GM21423 (cell line): ENCODE data around the gene C1orf35.

Experiments
- ATAC-seq: cut with Tn5 transposase; IDR thresholded peaks from one replicate; pipeline ENCODE4 v1.9.1; 2021; ENCODE audit warnings: mild to moderate bottlenecking, moderate library complexity; ENCODE audit not compliant: unreplicated experiment

Gene C1orf35

GRCh38 chr1:228081144-228081543 is 22.0 kb downstream of the C1orf35 start:
- ATAC-seq = no peak

DNA sequence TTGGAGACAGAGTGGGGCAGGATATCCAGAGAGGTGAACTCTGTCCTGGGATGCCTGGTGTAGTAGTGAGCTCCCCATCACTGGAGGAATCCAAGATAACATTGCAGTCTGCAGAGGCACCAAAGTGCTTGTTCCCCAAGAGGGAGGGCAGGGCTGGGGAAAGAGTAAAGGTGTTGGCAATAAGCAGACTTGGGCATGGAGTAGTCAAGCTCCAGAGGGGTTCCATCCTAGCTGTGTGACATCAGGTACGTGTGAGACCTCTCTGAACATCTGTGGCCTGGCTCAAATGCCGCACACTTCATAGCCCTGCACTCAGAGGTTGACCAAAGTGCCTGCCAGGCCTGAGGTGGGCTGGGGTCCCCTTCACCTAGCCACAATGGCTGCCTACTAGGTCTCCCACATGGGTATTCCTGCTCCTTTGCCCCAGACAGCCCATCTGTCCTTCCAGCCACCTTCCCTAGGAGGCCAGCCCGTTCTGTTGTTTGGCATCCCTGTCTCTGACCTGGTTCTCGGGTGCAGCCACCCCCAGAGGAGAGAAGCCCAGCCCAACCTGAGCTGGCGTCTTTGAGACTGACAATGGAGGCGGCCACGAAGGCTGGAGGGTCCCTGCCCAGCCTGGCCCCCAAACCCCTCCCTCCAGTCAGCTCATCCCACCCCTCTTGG is 23.4 kb downstream of the C1orf35 start:
- no peak for ATAC-seq

GRCh38 chr1:228079013-228079412 is 24.1 kb downstream of the C1orf35 start:
- ATAC-seq = no peak

- ATAC-seq = no peak
Measured at GRCh38 chr1:228077565-228078330, 25.4 kb downstream of the C1orf35 start.

- ATAC-seq = no peak
Measured at GRCh38 chr1:228076796-228077430, 26.2 kb downstream of the C1orf35 start.

DNA sequence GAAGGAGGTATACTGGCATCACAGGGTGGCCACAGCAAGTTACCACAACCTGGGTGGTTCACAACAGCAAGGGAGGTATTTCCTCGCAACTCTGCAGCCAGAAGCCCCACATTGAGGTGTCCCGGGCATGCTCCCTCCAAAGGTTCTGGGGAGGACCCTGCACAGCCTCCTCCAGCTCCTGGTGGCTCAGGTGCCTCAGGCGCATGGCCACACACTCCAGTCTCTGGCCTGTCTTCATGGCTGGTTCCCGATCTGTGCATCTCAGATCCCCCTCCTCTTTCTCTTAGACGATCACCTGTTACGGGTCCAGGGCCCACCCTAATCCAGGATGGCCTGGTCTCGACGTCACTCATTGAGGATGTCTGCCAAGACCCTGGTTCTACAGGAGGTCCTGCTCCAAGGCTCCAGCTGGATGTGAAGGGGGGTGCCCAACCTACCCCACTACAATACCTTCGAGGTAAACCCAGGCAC is 27.3 kb downstream of the C1orf35 start:
- ATAC-seq = no peak

- ATAC-seq = no peak
Measured at GRCh38 chr1:228074954-228075730, 28.0 kb downstream of the C1orf35 start.

- ATAC-seq = no peak
Measured at GRCh38 chr1:228073857-228074545, 29.1 kb downstream of the C1orf35 start.

- ATAC-seq = no peak
Measured at GRCh38 chr1:228073061-228073856, 29.9 kb downstream of the C1orf35 start.

- no peak for ATAC-seq
Measured at GRCh38 chr1:228072658-228073043, 30.5 kb downstream of the C1orf35 start.

- no peak for ATAC-seq
Measured at GRCh38 chr1:228071839-228072657, 31.1 kb downstream of the C1orf35 start.

DNA sequence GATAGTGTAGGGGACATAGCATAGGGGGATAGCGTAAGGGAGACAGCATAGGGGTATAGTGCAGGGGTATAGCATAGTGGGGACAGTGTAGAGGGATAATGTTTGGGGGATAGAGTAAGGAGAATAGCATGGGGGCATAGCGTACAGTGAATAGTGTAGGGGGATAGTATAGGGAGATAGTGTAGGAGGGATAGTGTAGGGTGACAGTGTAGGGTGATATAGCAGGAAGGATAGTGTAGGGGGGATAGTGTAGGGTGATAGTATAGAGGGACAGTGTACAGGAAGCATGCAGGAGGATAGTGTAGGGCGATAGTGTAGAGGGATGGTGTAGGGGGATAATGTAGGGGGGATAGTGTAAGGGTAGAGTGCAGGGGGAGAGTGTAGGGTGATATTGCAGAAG is 32.3 kb downstream of the C1orf35 start:
- ATAC-seq = no peak

- ATAC-seq = no peak
Measured at GRCh38 chr1:228070173-228070572, 33.0 kb downstream of the C1orf35 start.

- ATAC-seq = no peak
Measured at GRCh38 chr1:228068359-228068758, 34.8 kb downstream of the C1orf35 start.

- no peak for ATAC-seq
Measured at GRCh38 chr1:228066891-228067654, 36.1 kb downstream of the C1orf35 start.

GRCh38 chr1:228066416-228066815 is 36.7 kb downstream of the C1orf35 start:
- no peak for ATAC-seq

DNA sequence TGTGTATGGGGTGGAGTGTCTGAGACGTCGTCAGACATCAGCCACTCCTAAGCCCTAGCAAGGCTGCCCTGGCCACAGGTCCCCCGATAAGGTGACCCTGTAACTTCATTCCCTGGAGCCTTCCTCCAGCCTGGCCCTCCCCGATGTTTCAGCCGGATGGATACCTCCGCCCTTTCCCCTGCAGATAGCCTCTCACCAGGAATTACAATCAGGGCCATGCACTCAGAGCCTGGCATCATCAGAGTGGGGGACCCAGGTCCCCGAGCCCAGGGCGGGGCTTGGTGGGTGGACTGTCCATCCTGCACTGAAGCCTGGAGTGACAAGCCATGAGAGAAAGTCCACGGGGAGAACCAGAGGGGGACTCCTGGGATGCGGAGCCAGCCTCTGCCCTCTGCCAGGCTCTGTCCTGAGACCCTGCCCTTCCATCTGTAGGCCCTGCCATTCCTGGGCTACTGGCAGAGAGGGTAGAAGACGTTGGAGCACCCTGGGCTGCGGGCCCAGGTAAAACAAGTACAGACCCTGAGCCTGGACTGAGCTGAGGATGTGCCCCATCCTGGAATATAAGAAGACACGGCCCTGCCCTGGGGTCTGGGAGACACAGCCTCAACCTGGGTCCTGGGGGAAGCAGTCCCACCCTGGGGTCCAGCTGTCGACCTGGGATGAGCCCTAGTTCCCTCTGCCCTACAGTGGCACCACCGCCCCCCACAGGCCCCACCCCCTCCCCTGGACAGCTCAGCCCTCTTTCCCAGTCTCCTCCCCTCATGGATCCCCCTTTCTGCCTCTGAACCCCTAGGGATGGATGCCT is 37.4 kb downstream of the C1orf35 start:
- no peak for ATAC-seq
